Ovary (tissue), 3 donors: ENCODE data around the gene SMIM14.

Experiments used
- EP300 ChIP-seq: sonication (generic); formaldehyde crosslinking; IDR thresholded peaks from one replicate; pipeline ENCODE4 v1.6.1; 2017; ENCODE audit warnings: antibody characterized with exemption
- POLR2A ChIP-seq: fragments of 450-650 bp; IDR thresholded peaks from one replicate; pipeline ENCODE4 v1.6.1; 2017; ENCODE audit warnings: antibody characterized with exemption, mild to moderate bottlenecking, moderate library complexity
- TF ChIP-seq, protein P1 (sequence below), 3 donors: fragments of 450-650 bp in 2 of 3; fragments of 200-600 bp in 1 of 3; IDR thresholded peaks; one replicate each; pipeline versions ENCODE4 v1.5.1 to v1.8.0; 2016 to 2022; ENCODE audit warnings: antibody characterized with exemption in 3 of 3, mild to moderate bottlenecking in 1 of 3
- donor health status: DM: no; HTN: no; CAD: no.

DNA sequence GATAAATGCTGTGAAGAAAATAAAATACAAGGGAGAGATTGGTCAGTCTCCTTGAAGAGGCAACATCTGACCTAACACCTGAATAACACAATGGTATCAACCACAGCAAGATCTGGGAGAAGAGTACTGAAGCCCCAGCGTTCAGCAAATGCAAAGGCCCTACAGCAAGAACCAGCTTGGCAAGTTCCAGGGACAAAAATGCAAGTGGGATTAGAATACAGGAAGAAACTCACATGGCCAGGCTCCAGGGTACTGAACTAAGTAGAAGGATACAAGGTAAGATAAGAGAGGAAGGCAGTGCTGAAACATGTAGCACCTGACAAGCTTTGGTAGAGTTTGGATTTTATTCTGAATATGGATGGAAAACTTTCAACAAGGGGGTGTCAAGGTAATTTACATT lies 3.6 kb downstream of the SMIM14 start:
- TF ChIP-seq, protein P1, sequence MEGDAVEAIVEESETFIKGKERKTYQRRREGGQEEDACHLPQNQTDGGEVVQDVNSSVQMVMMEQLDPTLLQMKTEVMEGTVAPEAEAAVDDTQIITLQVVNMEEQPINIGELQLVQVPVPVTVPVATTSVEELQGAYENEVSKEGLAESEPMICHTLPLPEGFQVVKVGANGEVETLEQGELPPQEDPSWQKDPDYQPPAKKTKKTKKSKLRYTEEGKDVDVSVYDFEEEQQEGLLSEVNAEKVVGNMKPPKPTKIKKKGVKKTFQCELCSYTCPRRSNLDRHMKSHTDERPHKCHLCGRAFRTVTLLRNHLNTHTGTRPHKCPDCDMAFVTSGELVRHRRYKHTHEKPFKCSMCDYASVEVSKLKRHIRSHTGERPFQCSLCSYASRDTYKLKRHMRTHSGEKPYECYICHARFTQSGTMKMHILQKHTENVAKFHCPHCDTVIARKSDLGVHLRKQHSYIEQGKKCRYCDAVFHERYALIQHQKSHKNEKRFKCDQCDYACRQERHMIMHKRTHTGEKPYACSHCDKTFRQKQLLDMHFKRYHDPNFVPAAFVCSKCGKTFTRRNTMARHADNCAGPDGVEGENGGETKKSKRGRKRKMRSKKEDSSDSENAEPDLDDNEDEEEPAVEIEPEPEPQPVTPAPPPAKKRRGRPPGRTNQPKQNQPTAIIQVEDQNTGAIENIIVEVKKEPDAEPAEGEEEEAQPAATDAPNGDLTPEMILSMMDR (IDR thresholded peaks at IDR 0.05) = no peak
- TF ChIP-seq POLR2A (no peak), EP300 (no peak)
